Measurements from ENCODE around the gene FYN. TPM values are rescaled to one million over a fixed set of nuclear protein-coding genes. Genes with fewer than 3 reads are reported as not detected.
A peak's percentile ranks its signal among the peaks of the same experiment; 100 is the strongest.

The FYN gene
- total and polyA plus RNA-seq, 2 of the 4 experiments (the other 2 are of a cell fraction): 30.8 to 36.4 TPM

GRCh38 chr6:111683157-111683556, 190.1 kb downstream of the FYN start:
- Histone ChIP-seq H2BK15ac (ENCODE audit: low read depth, low read length) (no peak overlapping the region), H3K36me3 (ENCODE audit: control insufficient read depth, insufficient read depth, low read length) (peaks cover 21% of the 10 kb centered on the region), H4K5ac (ENCODE audit: low read depth, low read length) (peak overlapping the region; percentile 2; the same call in 1 of the 2 replicates), H3K23ac (ENCODE audit: low read depth, low read length) (no peak overlapping the region), H3K14ac (replicated peaks; ENCODE audit: low read depth, low read length) (no peak overlapping the region), H4K8ac (ENCODE audit: low read depth in 2 of 2, low read length in 2 of 2) (no peak overlapping the region), H3K18ac (ENCODE audit: low read depth, low read length) (no peak overlapping the region), H2BK5ac (ENCODE audit: low read depth, low read length, poor library complexity, severe bottlenecking) (no peak overlapping the region), H3K4ac (ENCODE audit: low read depth, low read length) (0 out of 2 replicates have a peak overlapping the region, but pooled peaks have one; percentile 18), H3K9me1 (ENCODE audit: insufficient read depth, low read length) (peaks cover 8% of the 10 kb centered on the region; the same call in 1 of the 2 replicates), H3K27ac (ENCODE audit: insufficient read depth, low read length) (no peak overlapping the region), H4K91ac (ENCODE audit: insufficient read depth, low read depth, low read length) (no peak overlapping the region), H3K9me3 (ENCODE audit: control insufficient read depth, insufficient read depth, low read length) (no peaks in the 10 kb centered on the region), H3K4me3 (ENCODE audit: insufficient read depth, low read depth, low read length) (no peak overlapping the region), H2BK20ac (ENCODE audit: low read depth, low read length) (no peak overlapping the region), H3K4me2 (ENCODE audit: low read depth, low read length) (no peak overlapping the region), H3K56ac (ENCODE audit: extremely low read depth, insufficient read depth, low read length) (no peak overlapping the region), H3K79me1 (ENCODE audit: low read depth in 1 of 2, low read length in 2 of 2) (peaks cover 0 to 6% of the 10 kb centered on the region in 2 experiments; a peak in 1 of 4 replicates), H2BK120ac (ENCODE audit: low read depth, low read length) (no peak overlapping the region), H4K20me1 (ENCODE audit: insufficient read depth, low read length) (no peaks in the 10 kb centered on the region), H2AK5ac (ENCODE audit: low read depth, low read length) (no peak overlapping the region), H2AK9ac (replicated peaks; ENCODE audit: low read depth, low read length, poor library complexity) (peak overlapping the region; percentile 23), H3K4me1 (ENCODE audit: control insufficient read depth, insufficient read depth, low read length) (peaks cover 10% of the 10 kb centered on the region), H3K9ac (ENCODE audit: low read depth, low read length) (no peak overlapping the region), H2AFZ (replicated peaks; ENCODE audit: low read length, poor library complexity) (no peak overlapping the region), H3K27me3 (ENCODE audit: control insufficient read depth, insufficient read depth, low read length) (no peaks in the 10 kb centered on the region)
- CTCF ChIA-PET: no interaction called here
- intact Hi-C loops (cut with micrococcal nuclease): no loop called here
- ATAC-seq (ENCODE audit: low read depth): no peak
- POLR2A ChIA-PET (ENCODE audit: unreplicated experiment): no interaction called here
- no TSS peak for BruUV-seq (replicated peaks)
- TF ChIP-seq BHLHE40 (IDR thresholded peaks at IDR 0.05; ENCODE audit: low read depth, low read length) (no peak), POLR2A (IDR thresholded peaks at IDR 0.05; ENCODE audit: low read depth, low read length) (no peak), CHD1 (IDR thresholded peaks at IDR 0.05; ENCODE audit: low read depth, low read length) (no peak), MAFK (IDR thresholded peaks at IDR 0.05; ENCODE audit: low read depth, low read length) (no peak), ELK1 (IDR thresholded peaks at IDR 0.05; ENCODE audit: borderline replicate concordance, low read depth, low read length) (no peak), RFX5 (IDR thresholded peaks at IDR 0.05; ENCODE audit: low read depth, low read length) (no peak), MAZ (IDR thresholded peaks at IDR 0.05; ENCODE audit: borderline replicate concordance, low read depth, low read length) (no peak), NFE2L2 (IDR thresholded peaks at IDR 0.05; ENCODE audit: low read depth, low read length) (no peak), MXI1 (IDR thresholded peaks at IDR 0.05; ENCODE audit: borderline replicate concordance, low read depth, low read length) (no peak), RCOR1 (IDR thresholded peaks at IDR 0.05; ENCODE audit: insufficient replicate concordance, low read length) (no peak), RAD21 (IDR thresholded peaks at IDR 0.05; ENCODE audit: low read length) (no peak), CEBPB (IDR thresholded peaks at IDR 0.05; ENCODE audit: low read depth, low read length) (no peak), FOS (IDR thresholded peaks at IDR 0.05; ENCODE audit: low read depth, low read length) (no peak)
- TF ChIP-seq, protein P1, sequence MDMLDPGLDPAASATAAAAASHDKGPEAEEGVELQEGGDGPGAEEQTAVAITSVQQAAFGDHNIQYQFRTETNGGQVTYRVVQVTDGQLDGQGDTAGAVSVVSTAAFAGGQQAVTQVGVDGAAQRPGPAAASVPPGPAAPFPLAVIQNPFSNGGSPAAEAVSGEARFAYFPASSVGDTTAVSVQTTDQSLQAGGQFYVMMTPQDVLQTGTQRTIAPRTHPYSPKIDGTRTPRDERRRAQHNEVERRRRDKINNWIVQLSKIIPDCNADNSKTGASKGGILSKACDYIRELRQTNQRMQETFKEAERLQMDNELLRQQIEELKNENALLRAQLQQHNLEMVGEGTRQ (IDR thresholded peaks at IDR 0.05; ENCODE audit: low read depth, low read length): no peak
- TF ChIP-seq, protein P2, sequence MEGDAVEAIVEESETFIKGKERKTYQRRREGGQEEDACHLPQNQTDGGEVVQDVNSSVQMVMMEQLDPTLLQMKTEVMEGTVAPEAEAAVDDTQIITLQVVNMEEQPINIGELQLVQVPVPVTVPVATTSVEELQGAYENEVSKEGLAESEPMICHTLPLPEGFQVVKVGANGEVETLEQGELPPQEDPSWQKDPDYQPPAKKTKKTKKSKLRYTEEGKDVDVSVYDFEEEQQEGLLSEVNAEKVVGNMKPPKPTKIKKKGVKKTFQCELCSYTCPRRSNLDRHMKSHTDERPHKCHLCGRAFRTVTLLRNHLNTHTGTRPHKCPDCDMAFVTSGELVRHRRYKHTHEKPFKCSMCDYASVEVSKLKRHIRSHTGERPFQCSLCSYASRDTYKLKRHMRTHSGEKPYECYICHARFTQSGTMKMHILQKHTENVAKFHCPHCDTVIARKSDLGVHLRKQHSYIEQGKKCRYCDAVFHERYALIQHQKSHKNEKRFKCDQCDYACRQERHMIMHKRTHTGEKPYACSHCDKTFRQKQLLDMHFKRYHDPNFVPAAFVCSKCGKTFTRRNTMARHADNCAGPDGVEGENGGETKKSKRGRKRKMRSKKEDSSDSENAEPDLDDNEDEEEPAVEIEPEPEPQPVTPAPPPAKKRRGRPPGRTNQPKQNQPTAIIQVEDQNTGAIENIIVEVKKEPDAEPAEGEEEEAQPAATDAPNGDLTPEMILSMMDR (conservative IDR thresholded peaks at IDR 0.05; ENCODE audit: low read depth, low read length): no peak
- in situ Hi-C loops (cut with MboI; ENCODE audit: low sequenced_read_pairs): loop anchor here (25.0 kb wide), 1 partner anchor 646 kb away; no protein-coding TSS in a partner anchor
- dilution Hi-C loops (cut with HindIII; ENCODE audit: low sequenced_read_pairs, unreplicated experiment): no loop called here
- DNase-seq: no peak
- WGBS, 2 experiments (ENCODE audit: extremely low coverage in 2 of 2, insufficient read length in 1 of 2): 100% methylated on average over 3 of the region's 5 CpGs; no CpG with 5 or more reads in 1 of the 2 experiments

Measured in IMR-90 (cell line).